HCT116 (cell line): ENCODE measurements around the gene TSPYL6. TPM values are rescaled to one million over a fixed set of nuclear protein-coding genes. Genes with fewer than 3 reads are reported as not detected.

Source experiments
- ATAC-seq: fragments of 200-7000 bp; cut with Tn5 transposase; 2 replicates; pipeline ENCODE4 v1.9.1; 2020; ENCODE audit warnings: mild to moderate bottlenecking, moderate library complexity
- BruUV-seq: library from RNA; stranded (reverse); fragments of 400-500 nt; replicated peaks from 2 replicates; lab custom pipeline; 2021; lab: Mats Ljungman, UMichigan
- CTCF ChIA-PET: fragments of 300-600 bp; sonication (Branson Sonifier 250); formaldehyde crosslinking; loops from one replicate; lab custom pipeline; 2021; ENCODE audit warnings: antibody characterized with exemption; lab: Charles Lee
- POLR2A ChIA-PET: fragments of 300-600, 350-600 bp; sonication (Branson Sonifier 250); formaldehyde crosslinking; loops from one replicate; lab custom pipeline; 2021; ENCODE audit warnings: antibody characterized with exemption; lab: Charles Lee
- RAD21 ChIA-PET, 2 experiments: fragments of 300-600 bp; sonication (Branson Sonifier 250); formaldehyde crosslinking; loops; one replicate each; lab custom pipeline; 2023; ENCODE audit warnings: low total read pairs in 2 of 2; ENCODE audit not compliant: uncharacterized antibody in 2 of 2, unreplicated experiment in 2 of 2, low non-redundant PET in 1 of 2; lab: Charles Lee
- DNase-seq: peaks from one replicate; pipeline ENCODE4 v3.0.0-alpha.2; 2010; ENCODE audit warnings: low read depth, low spot score
- H2AFZ ChIP-seq: fragments of 200-600 bp; shearing (Covaris generic), sonication (generic); 2 replicates; pipeline ENCODE4 v1.6.1; 2017; ENCODE audit warnings: low read depth, mixed run types, mixed read lengths, antibody characterized with exemption, low read length; ENCODE audit not compliant: poor library complexity, severe bottlenecking
- H3K27ac ChIP-seq: 2 replicates; pipeline ENCODE4 v1.5.1; 2012; ENCODE audit warnings: low read depth, low read length
- H3K27me3 ChIP-seq: fragments of 200-600 bp; sonication (generic); 2 replicates; pipeline ENCODE4 v1.6.1; 2016; ENCODE audit warnings: mixed run types, low read length, mixed read lengths; ENCODE audit not compliant: insufficient read depth
- H3K36me3 ChIP-seq, 2 experiments: fragments of 200-500 bp in 1 of 2; fragments of 200-600 bp in 1 of 2; sonication (Bioruptor generic) in 1 of 2; sonication (generic) in 1 of 2; 2 replicates each; pipeline versions ENCODE4 v1.5.1 to v1.6.1; 2014 to 2016; ENCODE audit warnings: low read length in 2 of 2, inconsistent platforms in 1 of 2, mixed read lengths in 1 of 2, mixed run types in 1 of 2; ENCODE audit not compliant: insufficient read depth in 2 of 2, control insufficient read depth in 1 of 2
- H3K4me1 ChIP-seq, 2 experiments: fragments of 200-600 bp in 1 of 2; sonication (generic) in 1 of 2; 2 replicates each; pipeline versions ENCODE4 v1.5.1 to v1.6.1; 2012 to 2017; ENCODE audit warnings: low read length in 2 of 2, inconsistent platforms in 1 of 2, mild to moderate bottlenecking in 1 of 2, mixed read lengths in 1 of 2, mixed run types in 1 of 2, moderate library complexity in 1 of 2; ENCODE audit not compliant: insufficient read depth in 2 of 2, control insufficient read depth in 1 of 2
- H3K4me2 ChIP-seq: fragments of 200-600 bp; sonication (generic); 2 replicates; pipeline ENCODE4 v1.6.1; 2017; ENCODE audit warnings: mixed run types, low read length, mixed read lengths
- H3K4me3 ChIP-seq, 2 experiments: fragments of 200-600 bp in 1 of 2; sonication (generic) in 1 of 2; replicated peaks in 1 of 2; 2 replicates each; pipeline ENCODE4 v1.5.1; 2011 to 2016; ENCODE audit warnings: low read length in 2 of 2, control low read depth in 1 of 2, low read depth in 1 of 2, mild to moderate bottlenecking in 1 of 2, mixed read lengths in 1 of 2, mixed run types in 1 of 2
- H3K79me2 ChIP-seq: fragments of 200-600 bp; sonication (generic); 2 replicates; pipeline ENCODE4 v1.6.1; 2017; ENCODE audit warnings: mild to moderate bottlenecking, mixed run types, low read length, moderate library complexity, mixed read lengths; ENCODE audit not compliant: insufficient read depth
- H3K9ac ChIP-seq: fragments of 200-600 bp; sonication (generic); 2 replicates; pipeline ENCODE4 v1.6.1; 2016; ENCODE audit warnings: low read length, mixed read lengths
- H3K9me2 ChIP-seq: fragments of 200-600 bp; sonication (generic), shearing (Covaris generic); 2 replicates; pipeline ENCODE4 v1.6.1; 2017; ENCODE audit warnings: mixed run types, mild to moderate bottlenecking, moderate library complexity; ENCODE audit not compliant: insufficient read depth
- H3K9me3 ChIP-seq, 2 experiments: fragments of 200-500 bp in 1 of 2; fragments of 200-600 bp in 1 of 2; sonication (Bioruptor generic) in 1 of 2; sonication (generic) in 1 of 2; 2 replicates each; pipeline ENCODE4 v1.6.1; 2014 to 2017; ENCODE audit warnings: low read length in 2 of 2, mixed read lengths in 2 of 2, inconsistent platforms in 1 of 2, low read depth in 1 of 2, mild to moderate bottlenecking in 1 of 2, mixed run types in 1 of 2, moderate library complexity in 1 of 2; ENCODE audit not compliant: control insufficient read depth in 1 of 2, insufficient read depth in 1 of 2
- H4K20me1 ChIP-seq: fragments of 200-600 bp; sonication (generic), shearing (Covaris generic); 2 replicates; pipeline ENCODE4 v1.6.1; 2017; ENCODE audit warnings: mixed run types, mild to moderate bottlenecking, moderate library complexity; ENCODE audit not compliant: insufficient read depth
- ATF3 ChIP-seq: IDR thresholded peaks from 2 replicates; pipeline ENCODE4 v1.6.1; 2012
- CEBPB ChIP-seq: IDR thresholded peaks from 2 replicates; pipeline ENCODE4 v1.6.1; 2012; ENCODE audit warnings: low read depth
- EGR1 ChIP-seq: IDR thresholded peaks from 2 replicates; pipeline ENCODE4 v1.6.1; 2012; ENCODE audit warnings: low read depth
- EZH2 ChIP-seq: fragments of 200-600 bp; sonication (generic); IDR thresholded peaks from 2 replicates; pipeline ENCODE4 v1.6.1; 2017; ENCODE audit warnings: antibody characterized with exemption, mixed run types
- EZH2phosphoT487 ChIP-seq: fragments of 200-600 bp; IDR thresholded peaks from 2 replicates; pipeline ENCODE4 v1.6.1; 2018; ENCODE audit warnings: antibody characterized with exemption, borderline replicate concordance
- FOSL1 ChIP-seq: IDR thresholded peaks from 2 replicates; pipeline ENCODE4 v1.6.1; 2012; ENCODE audit warnings: low read depth
- JUND ChIP-seq: IDR thresholded peaks from 2 replicates; pipeline ENCODE4 v1.6.1; 2012
- POLR2A ChIP-seq: IDR thresholded peaks from 2 replicates; pipeline ENCODE4 v1.7.0; 2011; ENCODE audit warnings: borderline replicate concordance; ENCODE audit not compliant: insufficient read depth, insufficient read length; ENCODE audit errors: extremely low read depth
- POLR2AphosphoS5 ChIP-seq: IDR thresholded peaks from 2 replicates; pipeline ENCODE4 v1.6.1; 2011; ENCODE audit warnings: mild to moderate bottlenecking, low read depth, low read length, moderate library complexity
- RAD21 ChIP-seq: IDR thresholded peaks from 2 replicates; pipeline ENCODE4 v1.6.1; 2012; ENCODE audit warnings: low read depth, mild to moderate bottlenecking
- SIN3A ChIP-seq: IDR thresholded peaks from 2 replicates; pipeline ENCODE4 v1.6.1; 2012; ENCODE audit warnings: low read depth
- SP1 ChIP-seq: IDR thresholded peaks from 2 replicates; pipeline ENCODE4 v1.6.1; 2012; ENCODE audit warnings: low read depth
- SRF ChIP-seq: IDR thresholded peaks from 2 replicates; pipeline ENCODE4 v1.6.1; 2012; ENCODE audit warnings: low read depth
- TCF7L2 ChIP-seq: IDR thresholded peaks from 2 replicates; pipeline ENCODE4 v1.7.0; 2011; ENCODE audit warnings: borderline replicate concordance, inconsistent platforms; ENCODE audit not compliant: insufficient read depth, insufficient read length; ENCODE audit errors: extremely low read depth
- ZNF274 ChIP-seq: fragments of 200-500 bp; sonication (Bioruptor generic); IDR thresholded peaks from 2 replicates; pipeline ENCODE4 v1.6.1; 2014; ENCODE audit warnings: mild to moderate bottlenecking, low read depth, low read length, inconsistent platforms
- intact Hi-C: fragments of 100-400 bp; cut with micrococcal nuclease; formaldehyde crosslinking; loops from 2 replicates; pipeline ENCODE4 v1.10.0; 2022
- total RNA-seq: library from RNA; stranded (reverse); gene quantifications from one replicate; pipeline ENCODE4 v1.2.1, GENCODE V29; 2021; ENCODE audit not compliant: unreplicated experiment
- TF ChIP-seq, protein P1 (sequence below): IDR thresholded peaks from 2 replicates; pipeline ENCODE4 v1.6.1; 2012; ENCODE audit warnings: low read depth
- TF ChIP-seq, protein P2 (sequence below): IDR thresholded peaks from 2 replicates; pipeline ENCODE4 v1.6.1; 2011; ENCODE audit warnings: mild to moderate bottlenecking, low read length, moderate library complexity; ENCODE audit not compliant: insufficient replicate concordance; ENCODE audit errors: extremely low read depth

TSPYL6 gene
- total RNA-seq, 1 experiment from 2014 or later, result not detected

GRCh38 chr2:54213082-54213481 lies 42.9 kb downstream of the TSPYL6 start:
- H3K9ac ChIP-seq, result no peak overlapping the region
- no peak overlapping the region for H3K27ac ChIP-seq
- ChIA-PET RAD21 (no interaction called here), POLR2A (no interaction called here), CTCF (no interaction called here)
- no TSS peak for BruUV-seq
- H3K27me3 ChIP-seq, result no peaks in the 10 kb centered on the region
- H2AFZ ChIP-seq, result no peak overlapping the region
- H3K4me3 ChIP-seq, result no peak overlapping the region
- no peaks in the 10 kb centered on the region for H3K9me3 ChIP-seq
- no peaks in the 10 kb centered on the region for H3K9me2 ChIP-seq
- H3K79me2 ChIP-seq, result no peaks in the 10 kb centered on the region
- H4K20me1 ChIP-seq, result no peaks in the 10 kb centered on the region
- no peak overlapping the region for H3K4me2 ChIP-seq
- DNase-seq (no peak), ATAC-seq (no peak)
- TF ChIP-seq EZH2phosphoT487, result no peak
- no peak for TF ChIP-seq TCF7L2
- TF ChIP-seq CEBPB, result no peak
- TF ChIP-seq, protein P1, sequence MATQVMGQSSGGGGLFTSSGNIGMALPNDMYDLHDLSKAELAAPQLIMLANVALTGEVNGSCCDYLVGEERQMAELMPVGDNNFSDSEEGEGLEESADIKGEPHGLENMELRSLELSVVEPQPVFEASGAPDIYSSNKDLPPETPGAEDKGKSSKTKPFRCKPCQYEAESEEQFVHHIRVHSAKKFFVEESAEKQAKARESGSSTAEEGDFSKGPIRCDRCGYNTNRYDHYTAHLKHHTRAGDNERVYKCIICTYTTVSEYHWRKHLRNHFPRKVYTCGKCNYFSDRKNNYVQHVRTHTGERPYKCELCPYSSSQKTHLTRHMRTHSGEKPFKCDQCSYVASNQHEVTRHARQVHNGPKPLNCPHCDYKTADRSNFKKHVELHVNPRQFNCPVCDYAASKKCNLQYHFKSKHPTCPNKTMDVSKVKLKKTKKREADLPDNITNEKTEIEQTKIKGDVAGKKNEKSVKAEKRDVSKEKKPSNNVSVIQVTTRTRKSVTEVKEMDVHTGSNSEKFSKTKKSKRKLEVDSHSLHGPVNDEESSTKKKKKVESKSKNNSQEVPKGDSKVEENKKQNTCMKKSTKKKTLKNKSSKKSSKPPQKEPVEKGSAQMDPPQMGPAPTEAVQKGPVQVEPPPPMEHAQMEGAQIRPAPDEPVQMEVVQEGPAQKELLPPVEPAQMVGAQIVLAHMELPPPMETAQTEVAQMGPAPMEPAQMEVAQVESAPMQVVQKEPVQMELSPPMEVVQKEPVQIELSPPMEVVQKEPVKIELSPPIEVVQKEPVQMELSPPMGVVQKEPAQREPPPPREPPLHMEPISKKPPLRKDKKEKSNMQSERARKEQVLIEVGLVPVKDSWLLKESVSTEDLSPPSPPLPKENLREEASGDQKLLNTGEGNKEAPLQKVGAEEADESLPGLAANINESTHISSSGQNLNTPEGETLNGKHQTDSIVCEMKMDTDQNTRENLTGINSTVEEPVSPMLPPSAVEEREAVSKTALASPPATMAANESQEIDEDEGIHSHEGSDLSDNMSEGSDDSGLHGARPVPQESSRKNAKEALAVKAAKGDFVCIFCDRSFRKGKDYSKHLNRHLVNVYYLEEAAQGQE, result no peak
- no peak for TF ChIP-seq EGR1
- TF ChIP-seq RAD21, result no peak
- no peak for TF ChIP-seq JUND
- no peak for TF ChIP-seq ATF3
- no peak for TF ChIP-seq EZH2
- TF ChIP-seq, protein P2, sequence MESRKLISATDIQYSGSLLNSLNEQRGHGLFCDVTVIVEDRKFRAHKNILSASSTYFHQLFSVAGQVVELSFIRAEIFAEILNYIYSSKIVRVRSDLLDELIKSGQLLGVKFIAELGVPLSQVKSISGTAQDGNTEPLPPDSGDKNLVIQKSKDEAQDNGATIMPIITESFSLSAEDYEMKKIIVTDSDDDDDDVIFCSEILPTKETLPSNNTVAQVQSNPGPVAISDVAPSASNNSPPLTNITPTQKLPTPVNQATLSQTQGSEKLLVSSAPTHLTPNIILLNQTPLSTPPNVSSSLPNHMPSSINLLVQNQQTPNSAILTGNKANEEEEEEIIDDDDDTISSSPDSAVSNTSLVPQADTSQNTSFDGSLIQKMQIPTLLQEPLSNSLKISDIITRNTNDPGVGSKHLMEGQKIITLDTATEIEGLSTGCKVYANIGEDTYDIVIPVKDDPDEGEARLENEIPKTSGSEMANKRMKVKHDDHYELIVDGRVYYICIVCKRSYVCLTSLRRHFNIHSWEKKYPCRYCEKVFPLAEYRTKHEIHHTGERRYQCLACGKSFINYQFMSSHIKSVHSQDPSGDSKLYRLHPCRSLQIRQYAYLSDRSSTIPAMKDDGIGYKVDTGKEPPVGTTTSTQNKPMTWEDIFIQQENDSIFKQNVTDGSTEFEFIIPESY, result no peak
- TF ChIP-seq POLR2AphosphoS5, result no peak
- no peak for TF ChIP-seq FOSL1
- no peak for TF ChIP-seq SRF
- TF ChIP-seq SP1, result no peak
- TF ChIP-seq POLR2A, result no peak
- TF ChIP-seq ZNF274, result no peak
- no peak for TF ChIP-seq SIN3A
- H3K36me3 ChIP-seq, result no peaks in the 10 kb centered on the region
- H3K4me1 ChIP-seq, result no peaks in the 10 kb centered on the region
- intact Hi-C loops, result no loop called here
